Activated T-cell treated with anti-CD3 and anti-CD28 coated beads, Interleukin-2, amount 50 U/mL, for 48 hours (primary cell): ENCODE measurements around the gene RNASEH2C.
"Not testable (repeated sequence)": the region's sequence is repeated elsewhere in the genome, so short reads cannot be mapped to it uniquely, and the experiment has no call there.

Source experiments
- DNase-seq, 2 experiments: peaks; one replicate each; pipeline ENCODE4 v3.0.0-alpha.2; 2020

The RNASEH2C gene

DNA sequence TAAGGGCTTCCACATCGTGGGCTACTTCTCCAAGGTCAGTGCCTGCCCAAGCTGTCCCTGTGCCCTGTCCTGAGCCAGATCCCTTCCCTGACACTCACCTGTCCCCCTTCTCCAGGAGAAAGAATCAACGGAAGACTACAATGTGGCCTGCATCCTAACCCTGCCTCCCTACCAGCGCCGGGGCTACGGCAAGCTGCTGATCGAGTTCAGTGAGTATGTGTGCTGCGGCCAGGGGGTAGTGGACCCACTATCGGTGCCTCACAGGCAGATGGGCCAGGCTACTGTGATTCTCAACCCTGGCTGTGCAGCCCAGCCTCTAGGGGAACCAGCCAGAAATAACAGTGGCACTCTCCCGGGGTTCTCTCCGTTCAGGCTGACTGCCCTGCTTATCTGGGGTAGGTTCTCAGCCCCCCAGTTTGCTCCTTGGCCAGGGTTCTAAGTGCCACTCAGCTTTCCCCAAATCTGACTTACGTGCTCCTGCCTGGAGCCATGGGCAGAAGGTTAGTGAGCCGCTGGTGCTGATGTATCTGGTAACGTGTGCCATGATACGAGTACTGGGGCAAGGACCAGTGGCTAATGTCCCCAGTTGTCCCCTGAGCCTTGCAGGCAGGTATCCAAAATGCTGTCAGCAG, 3.7 kb downstream of the RNASEH2C start:
- no peak for DNase-seq

- DNase-seq = no peak
Measured at GRCh38 chr11:65716302-65716701, 4.3 kb downstream of the RNASEH2C start.

GRCh38 chr11:65714433-65714832, 6.2 kb downstream of the RNASEH2C start:
- no peak for DNase-seq

GRCh38 chr11:65713212-65713969, 7.2 kb downstream of the RNASEH2C start:
- no peak for DNase-seq

- DNase-seq = no peak
Measured at GRCh38 chr11:65712633-65713076, 7.9 kb downstream of the RNASEH2C start.

- DNase-seq = peak; percentile 99 to 100
Measured at GRCh38 chr11:65711785-65712632, 8.6 kb downstream of the RNASEH2C start, which contains the start of gene KAT5. Gene KAT5, plus strand, starts transcription at chr11:65712252. Its CDS starts 16 bp downstream, at chr11:65712268.

DNA sequence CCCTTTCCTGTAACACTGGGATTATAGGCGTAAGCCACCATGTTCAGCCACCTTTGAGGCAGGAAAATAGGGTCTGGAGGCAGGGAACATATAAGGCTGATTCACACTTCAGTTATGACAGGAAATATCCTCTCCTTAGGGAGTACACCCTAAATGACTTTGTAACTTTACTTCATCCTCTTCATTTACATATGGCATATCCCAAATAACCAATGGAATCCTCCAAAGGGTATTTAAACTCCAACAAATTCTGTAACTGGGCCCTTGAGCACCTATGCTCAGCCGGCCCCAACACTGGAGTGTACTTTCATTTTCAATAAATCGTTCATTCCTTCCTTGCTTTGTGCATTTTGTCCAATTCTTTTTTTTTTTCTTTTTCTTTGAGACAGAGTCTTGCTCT, 10.2 kb downstream of the RNASEH2C start:
- DNase-seq = no peak

GRCh38 chr11:65709661-65710060, 10.9 kb downstream of the RNASEH2C start:
- no peak for DNase-seq

GRCh38 chr11:65708451-65708850, 12.1 kb downstream of the RNASEH2C start:
- DNase-seq = no peak

DNA sequence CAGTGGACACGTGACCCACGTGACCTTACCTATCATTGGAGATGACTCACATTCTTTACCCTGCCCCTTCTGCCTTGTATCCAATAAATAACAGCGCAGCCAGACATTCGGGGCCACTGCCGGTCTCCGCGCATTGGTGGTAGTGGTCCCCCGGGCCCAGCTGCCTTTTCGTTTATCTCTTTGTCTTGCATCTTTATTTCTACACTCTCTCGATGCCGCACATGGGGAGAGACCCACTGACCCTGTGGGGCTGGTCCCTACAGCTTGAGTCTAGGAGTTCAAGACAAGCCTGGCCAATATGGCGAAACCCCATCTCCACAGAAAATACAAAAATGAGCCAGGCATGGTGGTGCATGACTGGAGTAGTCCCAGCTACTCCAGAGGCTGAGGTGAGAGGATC, 13.6 kb downstream of the RNASEH2C start:
- not testable (repeated sequence) for DNase-seq

DNA sequence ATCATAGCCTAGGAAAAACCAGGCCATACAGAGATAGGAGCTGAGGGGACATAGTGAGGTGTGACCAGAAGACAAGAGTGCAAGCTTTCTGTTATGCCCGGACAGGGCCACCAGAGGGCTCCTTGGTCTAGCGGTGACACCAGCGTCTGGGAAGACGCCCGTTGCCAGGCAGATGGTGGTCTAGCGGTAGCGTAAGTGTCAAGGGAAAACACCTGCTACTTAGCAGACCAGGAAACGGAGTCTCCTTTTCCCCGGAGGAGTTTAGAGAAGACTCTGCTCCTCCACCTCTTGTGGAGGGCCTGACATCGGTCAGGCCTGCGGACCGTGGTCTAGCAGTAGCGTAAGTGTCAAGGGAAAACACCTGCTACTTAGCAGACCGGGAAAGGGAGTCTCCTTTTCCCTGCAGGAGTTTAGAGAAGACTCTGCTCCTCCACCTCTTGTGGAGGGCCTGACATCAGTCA, 14.3 kb downstream of the RNASEH2C start:
- peak; percentile 86 to 89 for DNase-seq

DNA sequence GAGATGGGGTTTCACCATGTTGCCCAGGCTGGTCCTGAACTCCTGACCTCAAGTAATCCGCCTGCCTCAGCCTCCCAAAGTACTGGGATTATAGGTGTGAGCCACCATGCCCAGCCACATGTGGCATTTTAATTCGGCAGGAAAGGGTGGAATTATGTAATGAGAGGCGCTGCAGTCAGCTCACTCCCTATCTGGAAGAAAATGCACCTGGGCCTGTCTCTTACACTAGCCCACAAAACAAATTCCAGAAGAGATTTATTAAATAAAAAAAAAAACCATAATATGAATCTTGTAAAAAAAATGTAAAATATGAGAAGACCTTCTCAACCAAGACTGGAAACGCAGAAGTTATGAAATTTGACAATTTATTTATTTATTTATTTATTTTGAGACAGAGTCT, 16.8 kb downstream of the RNASEH2C start:
- no peak for DNase-seq

DNA sequence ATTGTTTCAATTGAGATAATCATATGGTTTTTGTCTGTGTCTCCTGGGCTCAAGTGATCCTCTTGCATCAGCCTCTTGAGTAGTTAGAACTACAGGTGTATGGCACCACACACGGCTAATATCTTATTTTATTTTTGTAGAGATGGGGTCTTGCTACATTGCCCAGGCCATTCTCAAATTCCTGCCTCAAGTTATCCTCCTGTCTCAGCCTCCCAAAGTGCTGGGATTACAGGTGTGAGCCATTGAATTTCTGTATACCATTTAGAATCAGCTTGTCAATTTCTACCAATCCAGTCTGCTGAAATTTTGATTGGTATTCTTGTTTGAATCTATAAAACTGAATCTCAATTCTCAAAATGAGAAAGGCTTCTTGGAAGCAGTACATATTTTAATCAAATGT, 18.9 kb downstream of the RNASEH2C start:
- no peak for DNase-seq

DNA sequence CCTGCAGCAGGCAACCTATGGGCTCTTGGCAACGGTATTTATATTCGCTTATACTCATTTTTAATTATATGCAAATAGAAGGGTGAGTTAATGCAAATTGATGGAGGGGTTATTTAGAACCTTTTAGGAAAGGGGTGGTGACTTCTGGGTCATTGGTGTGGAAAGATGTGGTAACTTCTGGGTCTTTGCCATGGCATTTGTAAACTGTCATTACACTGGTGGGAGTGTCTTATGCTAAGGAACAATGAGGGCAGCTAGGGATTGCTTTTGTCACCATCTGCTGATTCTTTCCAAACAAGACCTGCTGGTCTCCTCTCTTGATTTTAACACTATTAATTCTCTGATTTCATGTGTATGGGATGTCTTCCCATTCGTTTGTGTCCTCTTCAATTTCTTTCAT, 20.2 kb downstream of the RNASEH2C start:
- no peak for DNase-seq

- DNase-seq = no peak
Measured at GRCh38 chr11:65699306-65699705, 21.3 kb downstream of the RNASEH2C start.

- DNase-seq = no peak
Measured at GRCh38 chr11:65698205-65698604, 22.4 kb downstream of the RNASEH2C start.

GRCh38 chr11:65696802-65697552, 23.6 kb downstream of the RNASEH2C start:
- no peak for DNase-seq

- no peak for DNase-seq
Measured at GRCh38 chr11:65695459-65696241, 24.9 kb downstream of the RNASEH2C start.

DNA sequence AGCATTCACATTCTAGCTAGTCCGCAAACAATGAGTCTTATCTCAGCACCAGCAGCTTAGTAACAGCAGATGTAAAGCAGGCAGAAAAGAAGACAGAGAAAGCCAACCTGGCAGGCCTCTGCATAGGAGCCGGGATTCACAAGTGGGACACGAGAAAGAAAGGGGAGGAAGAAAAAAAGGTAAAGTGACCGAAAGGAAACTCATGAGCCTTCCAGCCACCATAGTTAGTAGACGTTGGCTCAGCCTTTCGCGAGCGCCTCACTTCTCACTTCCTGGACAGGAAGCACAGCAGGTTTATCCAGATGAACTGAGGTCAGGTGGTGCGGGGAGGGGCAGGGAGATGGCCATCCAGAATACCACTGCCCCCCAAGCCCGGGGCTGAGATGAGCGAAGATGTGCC, 28.2 kb downstream of the RNASEH2C start:
- no peak for DNase-seq

DNA sequence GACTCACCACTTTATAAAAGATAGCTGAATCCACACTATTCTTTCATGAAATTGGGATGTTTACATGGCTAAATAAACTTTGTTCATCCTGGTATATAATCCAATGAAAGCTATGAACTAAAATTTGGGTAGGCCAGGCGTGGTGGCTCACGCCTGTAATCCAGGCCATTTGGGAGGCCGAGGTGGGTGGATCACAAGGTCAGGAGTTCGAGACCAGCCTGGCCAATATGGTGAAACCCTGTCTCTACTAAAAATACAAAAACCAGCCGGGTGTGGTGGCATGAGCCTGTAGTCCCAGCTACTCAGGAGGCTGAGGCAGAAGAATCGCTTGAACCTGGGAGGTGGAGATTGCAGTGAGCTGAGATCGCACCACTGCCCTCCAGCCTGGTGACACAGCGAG, 28.8 kb downstream of the RNASEH2C start:
- not testable (repeated sequence) for DNase-seq

DNA sequence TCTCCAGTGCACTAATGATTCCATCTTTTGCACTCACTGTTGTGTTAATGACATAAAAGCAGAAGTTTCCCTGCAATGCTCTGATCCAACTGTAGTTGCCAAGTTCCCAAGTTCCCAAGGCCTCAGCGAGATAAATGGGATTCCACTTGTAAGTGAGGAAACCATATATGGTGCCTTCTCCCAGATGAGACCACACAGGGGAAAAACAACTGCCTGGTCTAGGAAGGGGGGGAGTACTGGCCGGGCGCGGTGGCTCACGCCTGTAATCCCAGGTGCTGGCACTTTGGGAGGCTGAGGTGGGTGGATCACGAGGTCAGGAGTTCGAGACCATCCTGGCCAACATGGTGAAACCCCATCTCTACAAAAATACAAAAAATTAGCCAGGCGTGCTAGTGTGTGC, 34.6 kb downstream of the RNASEH2C start:
- no peak for DNase-seq

- DNase-seq = not testable (repeated sequence)
Measured at GRCh38 chr11:65683480-65683879, 37.1 kb downstream of the RNASEH2C start.
